Parathyroid adenoma (tissue), 2 donors: ENCODE results near the gene PTPRT.

Experiments
- H2AFZ ChIP-seq: fragments of 300-600 bp; sonication (generic); one replicate; pipeline ENCODE4 v1.7.0; 2017; ENCODE audit warnings: antibody characterized with exemption, mild to moderate bottlenecking
- H3K27ac ChIP-seq: fragments of 300-600 bp; sonication (generic); one replicate; pipeline ENCODE4 v1.7.0; 2017
- H3K27me3 ChIP-seq: fragments of 300-600 bp; sonication (generic); one replicate; pipeline ENCODE4 v1.7.0; 2017; ENCODE audit warnings: low read length; ENCODE audit not compliant: control insufficient read depth, insufficient read depth
- H3K36me3 ChIP-seq: fragments of 300-600 bp; sonication (generic); one replicate; pipeline ENCODE4 v1.7.0; 2017; ENCODE audit warnings: low read length; ENCODE audit not compliant: control insufficient read depth, insufficient read depth
- H3K4me1 ChIP-seq: fragments of 300-600 bp; sonication (generic); one replicate; pipeline ENCODE4 v1.7.0; 2017; ENCODE audit warnings: control low read depth
- H3K4me2 ChIP-seq: fragments of 300-600 bp; sonication (generic); one replicate; pipeline ENCODE4 v1.7.0; 2017; ENCODE audit warnings: low read length
- H3K4me3 ChIP-seq: fragments of 300-600 bp; sonication (generic); one replicate; pipeline ENCODE4 v1.7.0; 2017; ENCODE audit warnings: low read depth, low read length
- H3K79me2 ChIP-seq: fragments of 300-600 bp; sonication (generic); one replicate; pipeline ENCODE4 v1.7.0; 2017; ENCODE audit warnings: control low read depth
- H3K9ac ChIP-seq: fragments of 300-600 bp; sonication (generic); one replicate; pipeline ENCODE4 v1.7.0; 2017; ENCODE audit warnings: mild to moderate bottlenecking
- H3K9me3 ChIP-seq: fragments of 300-600 bp; sonication (generic); one replicate; pipeline ENCODE4 v1.7.0; 2017; ENCODE audit warnings: low read length; ENCODE audit not compliant: control insufficient read depth
- TF ChIP-seq, protein P1 (sequence below): fragments of 300-600 bp; sonication (generic); IDR thresholded peaks from one replicate; pipeline ENCODE4 v1.7.0; 2017; ENCODE audit warnings: antibody characterized with exemption, mild to moderate bottlenecking
- donor health status: primary hyperparathyroidism.

The PTPRT gene

DNA sequence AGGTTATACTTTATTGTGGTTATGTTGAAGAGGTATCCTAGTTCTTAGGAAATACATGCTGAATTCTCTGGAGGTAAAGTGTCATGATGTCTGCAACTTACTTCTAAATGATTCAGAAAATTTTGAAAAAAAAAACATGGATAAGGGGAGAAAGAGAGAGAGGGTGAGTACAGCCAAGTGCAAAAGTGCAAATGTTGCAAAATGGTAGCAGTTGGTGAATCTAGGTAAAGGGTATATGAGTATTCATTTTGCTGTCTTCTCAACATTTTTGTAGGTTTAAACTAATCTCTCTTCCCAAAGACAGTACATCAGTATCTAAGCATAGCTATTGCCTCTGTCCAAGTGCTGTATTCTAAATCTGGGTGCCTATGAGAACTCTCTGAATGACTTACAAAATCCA is 992.1 kb downstream of the PTPRT start:
- H3K9me3 ChIP-seq = no peaks in the 10 kb centered on the region
- H3K36me3 ChIP-seq = no peaks in the 10 kb centered on the region
- no peaks in the 10 kb centered on the region for H3K27me3 ChIP-seq
- H3K27ac ChIP-seq = no peak overlapping the region
- no peaks in the 10 kb centered on the region for H3K79me2 ChIP-seq
- no peak overlapping the region for H3K4me2 ChIP-seq
- TF ChIP-seq, protein P1, sequence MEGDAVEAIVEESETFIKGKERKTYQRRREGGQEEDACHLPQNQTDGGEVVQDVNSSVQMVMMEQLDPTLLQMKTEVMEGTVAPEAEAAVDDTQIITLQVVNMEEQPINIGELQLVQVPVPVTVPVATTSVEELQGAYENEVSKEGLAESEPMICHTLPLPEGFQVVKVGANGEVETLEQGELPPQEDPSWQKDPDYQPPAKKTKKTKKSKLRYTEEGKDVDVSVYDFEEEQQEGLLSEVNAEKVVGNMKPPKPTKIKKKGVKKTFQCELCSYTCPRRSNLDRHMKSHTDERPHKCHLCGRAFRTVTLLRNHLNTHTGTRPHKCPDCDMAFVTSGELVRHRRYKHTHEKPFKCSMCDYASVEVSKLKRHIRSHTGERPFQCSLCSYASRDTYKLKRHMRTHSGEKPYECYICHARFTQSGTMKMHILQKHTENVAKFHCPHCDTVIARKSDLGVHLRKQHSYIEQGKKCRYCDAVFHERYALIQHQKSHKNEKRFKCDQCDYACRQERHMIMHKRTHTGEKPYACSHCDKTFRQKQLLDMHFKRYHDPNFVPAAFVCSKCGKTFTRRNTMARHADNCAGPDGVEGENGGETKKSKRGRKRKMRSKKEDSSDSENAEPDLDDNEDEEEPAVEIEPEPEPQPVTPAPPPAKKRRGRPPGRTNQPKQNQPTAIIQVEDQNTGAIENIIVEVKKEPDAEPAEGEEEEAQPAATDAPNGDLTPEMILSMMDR = no peak
- H3K4me1 ChIP-seq = peaks cover 42% of the 10 kb centered on the region
- no peak overlapping the region for H3K9ac ChIP-seq
- no peak overlapping the region for H3K4me3 ChIP-seq
- H2AFZ ChIP-seq = no peak overlapping the region

DNA sequence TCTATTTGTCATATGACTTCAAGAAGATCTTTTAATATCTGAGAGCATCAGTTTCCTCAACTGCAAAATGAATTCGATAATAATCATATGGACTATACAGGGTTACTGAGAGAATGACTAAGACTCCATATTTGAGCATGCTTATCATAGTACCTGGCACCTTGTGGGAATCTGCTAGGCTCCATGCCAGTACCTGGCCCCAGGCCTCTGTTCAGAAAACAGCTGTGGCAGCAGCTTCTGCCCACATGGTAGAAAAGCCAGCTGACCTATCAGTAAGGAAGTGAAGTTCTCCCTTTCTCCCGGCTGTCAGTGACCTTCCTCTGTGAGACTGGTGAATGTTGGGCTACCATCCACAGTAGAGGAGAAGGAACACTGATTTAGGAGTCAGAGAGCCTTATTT is 996.6 kb downstream of the PTPRT start:
- H3K36me3 ChIP-seq = no peaks in the 10 kb centered on the region
- H3K4me3 ChIP-seq = no peak overlapping the region
- peak overlapping the region; percentile 67 for H2AFZ ChIP-seq
- H3K9me3 ChIP-seq = no peaks in the 10 kb centered on the region
- no peaks in the 10 kb centered on the region for H3K79me2 ChIP-seq
- H3K27ac ChIP-seq = peak overlapping the region; percentile 96
- no peak overlapping the region for H3K9ac ChIP-seq
- H3K4me1 ChIP-seq = peaks cover 60% of the 10 kb centered on the region
- H3K4me2 ChIP-seq = peak overlapping the region; percentile 9
- no peaks in the 10 kb centered on the region for H3K27me3 ChIP-seq
- TF ChIP-seq, protein P1 = no peak

GRCh38 chr20:42192321-42192720 is 997.4 kb downstream of the PTPRT start:
- TF ChIP-seq, protein P1 = no peak
- H3K4me1 ChIP-seq = peaks cover 55% of the 10 kb centered on the region
- H3K27me3 ChIP-seq = no peaks in the 10 kb centered on the region
- peak overlapping the region; percentile 96 for H3K27ac ChIP-seq
- H3K36me3 ChIP-seq = no peaks in the 10 kb centered on the region
- no peaks in the 10 kb centered on the region for H3K9me3 ChIP-seq
- H3K4me3 ChIP-seq = no peak overlapping the region
- H3K9ac ChIP-seq = no peak overlapping the region
- peak overlapping the region; percentile 67 for H2AFZ ChIP-seq
- no peaks in the 10 kb centered on the region for H3K79me2 ChIP-seq
- no peak overlapping the region for H3K4me2 ChIP-seq

DNA sequence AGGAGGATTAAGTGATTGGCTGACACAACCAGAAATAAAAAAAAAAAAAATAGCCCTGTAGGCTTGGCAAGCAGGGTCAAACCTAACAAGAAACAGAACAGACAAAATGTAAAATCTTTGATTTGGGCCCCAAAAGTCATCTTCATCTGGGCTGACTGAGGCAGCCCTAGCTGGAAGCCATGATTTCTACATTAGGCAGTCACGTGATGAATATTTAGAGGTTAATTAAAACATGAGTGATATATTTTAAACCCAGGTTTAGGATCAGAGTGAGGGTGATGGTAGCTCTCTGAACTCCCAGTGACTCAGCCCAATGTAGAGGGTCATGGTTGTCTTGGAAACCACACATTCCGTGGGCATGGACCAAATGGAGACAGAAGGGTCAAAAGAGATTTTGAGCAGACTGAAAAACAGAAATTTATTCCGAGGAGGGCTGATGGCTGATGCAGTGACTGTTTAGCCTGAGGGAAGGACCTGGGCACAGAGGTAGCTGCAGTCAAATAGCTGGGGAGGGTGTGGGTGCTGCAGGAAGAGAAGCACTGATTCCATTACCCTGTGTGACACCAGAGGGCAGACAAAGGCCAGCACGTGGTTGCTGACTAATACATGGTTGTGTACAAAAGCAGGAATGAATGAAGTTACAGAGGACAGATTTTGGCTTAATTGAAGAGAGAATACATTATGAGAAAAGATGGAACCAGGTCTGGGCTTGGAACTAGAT is 998.4 kb downstream of the PTPRT start:
- Histone ChIP-seq H3K79me2 (no peaks in the 10 kb centered on the region), H3K4me1 (peaks cover 55% of the 10 kb centered on the region), H3K4me2 (no peak overlapping the region), H3K9me3 (no peaks in the 10 kb centered on the region), H2AFZ (no peak overlapping the region), H3K27ac (peak overlapping the region; percentile 96), H3K36me3 (no peaks in the 10 kb centered on the region), H3K9ac (no peak overlapping the region), H3K27me3 (no peaks in the 10 kb centered on the region), H3K4me3 (no peak overlapping the region)
- TF ChIP-seq, protein P1 = peak; percentile 17

DNA sequence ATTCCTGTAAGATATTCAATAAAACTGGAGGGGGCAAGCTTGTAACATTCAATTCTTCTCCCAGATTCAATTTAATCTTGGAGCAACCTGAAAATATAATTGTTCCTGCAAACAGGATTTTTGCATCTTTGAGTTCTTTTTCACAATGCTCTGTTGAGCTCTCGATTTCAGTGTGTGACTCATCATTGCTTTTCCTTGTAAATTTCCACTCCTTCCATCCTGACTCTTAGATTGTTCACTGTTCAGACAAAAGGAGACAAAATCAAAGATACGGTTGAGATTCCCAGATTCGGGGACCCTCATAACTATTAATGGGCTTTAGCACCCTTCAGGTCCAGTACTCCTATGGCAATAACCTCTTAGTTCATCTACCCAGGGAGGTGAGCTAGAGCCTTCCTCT is 999.6 kb downstream of the PTPRT start:
- no peaks in the 10 kb centered on the region for H3K9me3 ChIP-seq

More for the DNA sequence above, 999.6 kb downstream of the PTPRT start:
- Histone ChIP-seq H2AFZ (peak overlapping the region; percentile 65), H3K79me2 (no peaks in the 10 kb centered on the region), H3K27me3 (no peaks in the 10 kb centered on the region), H3K36me3 (no peaks in the 10 kb centered on the region), H3K4me1 (peaks cover 45% of the 10 kb centered on the region), H3K9ac (no peak overlapping the region), H3K4me3 (no peak overlapping the region), H3K4me2 (no peak overlapping the region), H3K27ac (peak overlapping the region; percentile 69)
- TF ChIP-seq, protein P1 = no peak
